GM18526 (cell line): ENCODE results near the gene OR52L1.

Experiments used
- POLR2A ChIP-seq: IDR thresholded peaks from 3 replicates; pipeline ENCODE4 v1.6.1; 2011; ENCODE audit not compliant: insufficient read length; ENCODE audit errors: extremely low read depth

OR52L1 gene

DNA sequence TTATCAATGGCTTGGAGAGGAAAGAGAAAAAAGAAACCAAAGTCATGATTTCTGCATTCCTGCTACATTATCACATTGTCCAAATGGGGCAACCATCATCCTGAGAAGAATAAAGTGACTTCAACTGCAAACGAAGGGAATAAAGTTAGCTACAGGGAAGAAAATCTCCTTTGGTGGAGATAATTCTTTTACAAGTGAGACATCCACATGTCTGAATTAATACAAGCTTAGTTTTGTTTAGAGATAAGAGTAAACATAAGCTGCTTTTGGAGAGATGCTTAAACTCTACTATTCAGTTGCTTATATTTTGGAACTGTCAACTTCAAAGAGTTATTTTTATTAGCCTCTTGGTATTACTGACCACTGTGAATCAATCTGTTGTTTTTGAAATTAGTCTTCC lies at the start of gene OR52L1:
TSS of gene OR52L1 (minus strand) at position 101 of the 400 bp plus-strand sequence. CDS start at position 46, 55 bp downstream.
- no peak for TF ChIP-seq POLR2A

DNA sequence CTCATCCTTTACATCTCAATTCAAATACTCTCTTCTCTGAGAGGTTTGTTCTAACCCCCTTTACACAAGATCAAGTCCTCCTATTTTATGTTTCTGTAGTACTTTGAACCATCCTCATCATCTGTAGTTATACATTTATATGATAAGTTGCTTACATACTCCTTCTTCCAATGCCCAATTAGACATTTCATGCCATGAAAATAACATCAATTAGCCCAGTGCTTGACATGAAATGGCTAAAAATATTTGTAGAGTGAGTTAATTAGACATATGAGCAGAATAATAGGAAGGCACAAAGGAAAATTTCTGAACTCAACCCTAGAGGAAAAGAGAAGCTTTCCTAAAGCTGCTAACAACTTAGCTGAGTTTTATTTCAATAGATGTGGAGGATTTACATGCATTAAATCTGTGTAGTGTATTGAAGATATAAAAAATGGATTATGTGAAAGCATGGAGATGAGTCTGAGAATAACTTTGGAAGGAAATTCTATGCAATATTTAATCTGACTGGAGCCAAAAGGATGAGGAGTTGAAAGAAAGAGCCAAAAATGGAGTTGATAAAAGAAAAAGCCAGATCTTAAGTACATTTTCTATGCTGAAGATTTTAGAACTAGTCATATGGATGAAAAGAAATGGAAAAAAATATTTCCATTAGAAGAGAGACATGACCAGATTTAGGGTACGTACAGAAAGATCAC lies 44.1 kb upstream of the OR52L1 start, which contains the start of gene OR56A1:
TSS of gene OR56A1 (minus strand) at position 51 of the 698 bp plus-strand sequence. CDS start 3,066 bp downstream, outside the sequence.
- no peak for TF ChIP-seq POLR2A

DNA sequence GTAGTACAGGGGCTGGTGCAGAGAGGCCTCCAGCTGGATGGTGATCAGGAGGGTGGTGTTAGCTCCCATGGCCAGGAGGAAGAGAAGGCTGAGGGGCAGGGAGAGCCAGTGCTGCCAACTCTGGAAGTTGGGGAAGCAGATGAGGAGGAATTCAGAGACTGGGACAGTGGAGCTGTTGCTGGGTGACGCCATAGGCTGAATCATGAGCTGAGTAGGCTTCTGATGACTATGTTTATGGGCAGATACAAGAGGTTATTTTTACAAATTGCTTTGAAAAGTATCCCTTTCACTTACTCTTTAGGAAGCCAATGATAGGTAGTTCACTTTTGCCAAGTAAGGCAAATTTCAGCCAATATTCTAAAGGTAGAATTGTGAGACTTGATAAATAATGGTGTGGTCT lies 40.7 kb upstream of the OR52L1 start:
- TF ChIP-seq POLR2A = no peak

DNA sequence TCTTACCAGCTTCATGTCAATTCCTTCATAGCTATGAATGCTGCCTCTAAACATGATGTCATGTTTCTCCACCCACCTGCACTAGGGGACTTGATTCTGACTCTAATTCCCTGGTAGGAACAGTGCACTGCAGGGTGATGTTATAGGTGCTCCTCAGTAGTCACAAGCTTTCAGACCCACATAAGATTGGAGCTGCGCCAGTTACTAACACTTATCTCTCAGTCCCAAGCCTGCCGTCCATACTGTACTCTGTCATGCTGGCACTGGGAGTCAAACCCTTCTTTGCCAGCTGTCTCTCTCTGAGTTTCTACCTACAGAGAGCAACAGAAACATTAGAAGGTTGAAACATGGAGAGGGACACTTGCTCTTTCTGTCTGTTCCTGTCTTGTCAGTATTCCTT lies 38.3 kb upstream of the OR52L1 start:
- TF ChIP-seq POLR2A = no peak

DNA sequence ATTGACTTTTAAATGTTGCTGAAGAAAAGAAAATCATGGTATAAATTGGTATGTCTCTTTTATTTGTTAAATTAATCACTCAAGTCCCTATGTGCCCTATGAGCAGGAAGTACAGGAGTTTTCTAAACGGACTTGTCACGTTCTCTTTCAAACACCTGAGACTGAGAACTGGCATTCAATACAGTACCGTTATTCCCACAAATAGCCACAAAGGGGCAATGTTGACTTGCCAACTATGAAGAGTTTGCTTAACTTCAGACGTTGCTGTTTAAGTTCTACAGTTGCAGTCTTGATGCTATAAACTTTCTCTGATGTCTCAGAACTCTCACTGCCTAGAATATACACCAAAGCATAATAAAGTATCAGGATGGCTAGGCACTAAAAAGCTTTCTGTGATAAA lies 36.2 kb upstream of the OR52L1 start:
- TF ChIP-seq POLR2A = no peak

DNA sequence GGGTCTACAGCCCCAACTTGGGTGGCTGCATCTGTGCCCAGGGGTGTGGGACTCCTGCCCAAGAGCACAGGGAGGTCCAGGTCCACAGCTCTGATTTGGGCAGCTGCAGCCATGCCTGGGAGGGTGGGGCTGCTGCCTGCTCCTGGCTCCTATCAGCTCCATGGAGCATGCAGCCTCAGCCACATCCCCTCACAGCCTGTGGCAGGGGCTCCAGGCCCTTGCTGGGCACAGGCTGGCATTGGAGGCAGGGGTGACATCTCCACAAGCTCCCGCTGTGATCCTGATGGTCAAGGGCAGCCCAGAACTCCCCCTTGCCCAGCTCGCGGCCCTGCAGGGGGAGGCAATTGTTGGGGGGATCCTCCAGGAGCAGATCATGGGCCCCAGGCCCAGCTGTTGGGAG lies 26.3 kb upstream of the OR52L1 start:
- no peak for TF ChIP-seq POLR2A

DNA sequence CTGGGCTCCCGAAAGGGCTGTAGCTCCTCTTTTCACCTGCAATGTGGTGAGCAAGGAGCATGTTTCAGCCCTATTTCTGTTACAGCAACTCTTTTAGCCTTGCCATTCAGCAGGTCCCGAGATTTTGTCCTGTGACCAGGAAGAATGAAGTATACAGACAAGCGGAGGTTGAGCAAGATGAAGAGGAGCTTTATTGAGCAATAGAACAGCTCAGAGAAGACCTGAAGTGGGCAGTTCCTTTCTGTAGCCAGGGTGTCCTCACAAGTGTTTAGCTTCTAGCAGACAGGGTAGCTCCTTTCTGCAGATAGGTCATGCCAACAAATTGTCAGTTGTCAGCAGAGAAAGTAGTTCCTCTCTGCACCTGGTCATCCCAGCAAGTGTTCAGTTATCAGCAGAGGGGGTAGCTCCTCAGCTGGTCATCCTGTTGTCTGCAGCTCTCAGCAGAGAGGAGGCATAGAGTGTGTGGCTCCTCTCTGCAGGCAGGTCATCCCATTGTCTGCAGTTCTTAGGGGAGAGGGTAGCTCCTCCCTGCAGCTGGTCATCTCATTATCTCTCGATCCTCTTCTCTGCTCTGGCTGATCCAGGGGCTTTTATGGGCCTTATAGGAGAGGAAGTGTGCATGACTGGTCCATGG lies 25.4 kb upstream of the OR52L1 start:
- no peak for TF ChIP-seq POLR2A

DNA sequence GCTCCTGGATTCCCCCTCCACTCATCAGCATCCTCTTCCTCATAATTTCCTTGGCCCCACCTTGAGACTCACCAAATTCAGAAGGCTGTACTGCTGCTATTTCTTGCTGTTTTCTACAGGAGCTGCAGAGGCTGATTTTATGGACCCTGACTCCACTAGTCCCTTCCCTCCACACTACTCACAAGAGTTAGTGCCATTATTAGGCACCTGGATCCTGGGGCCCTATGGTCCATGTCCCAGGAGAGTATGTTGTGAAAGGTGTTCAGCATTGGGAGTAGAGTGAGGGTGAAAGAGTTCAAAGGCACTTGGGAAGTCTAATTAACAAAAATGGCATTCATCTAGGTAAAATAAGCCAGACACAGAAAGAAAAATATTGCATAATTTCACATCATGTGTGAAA lies 20.1 kb upstream of the OR52L1 start, which contains the start of gene OR56A4:
TSS of gene OR56A4 (minus strand) at position 101 of the 400 bp plus-strand sequence. CDS start 3,954 bp downstream, outside the sequence.
- TF ChIP-seq POLR2A = no peak

DNA sequence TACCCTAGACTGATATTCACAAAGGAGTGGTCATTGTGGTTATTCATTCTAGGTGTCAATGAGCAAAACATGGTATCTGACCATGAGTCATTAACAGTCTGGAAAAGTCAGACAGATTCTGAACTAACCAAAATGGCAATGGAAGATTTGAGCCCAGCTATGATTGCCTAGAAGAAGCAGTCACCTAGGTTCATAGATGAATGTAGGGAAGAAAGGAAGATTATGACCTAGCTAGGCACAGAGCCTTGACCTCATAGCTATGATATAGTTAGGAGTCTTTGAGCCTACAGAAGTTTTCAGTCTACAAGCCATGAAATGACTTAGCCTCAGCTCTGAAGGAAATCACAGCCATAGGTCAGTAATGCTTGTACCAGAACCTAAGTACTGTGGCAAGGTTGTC lies 19.6 kb upstream of the OR52L1 start:
- TF ChIP-seq POLR2A = no peak

DNA sequence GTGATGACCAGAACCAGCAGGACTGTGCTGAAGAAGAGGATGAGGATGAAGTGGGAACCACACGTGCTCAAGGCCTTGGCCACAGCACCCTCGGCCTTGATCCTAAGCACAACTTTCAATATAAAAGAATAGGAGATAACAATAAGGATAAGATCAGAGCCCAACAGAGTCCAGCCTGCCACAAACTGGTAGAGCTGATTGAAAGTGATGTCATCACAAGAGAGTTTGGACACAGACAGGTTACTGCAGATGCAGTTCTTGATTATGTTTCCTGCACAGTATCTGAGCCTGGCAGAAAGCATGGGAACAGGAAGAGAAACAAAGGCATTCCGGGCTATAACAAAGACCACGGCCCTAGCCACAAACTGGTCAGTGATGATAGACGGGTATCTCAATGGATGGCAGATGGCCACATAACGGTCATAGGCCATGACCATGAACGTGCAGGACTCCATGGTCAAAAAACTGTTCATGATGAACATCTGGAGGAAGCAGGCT lies 15.5 kb upstream of the OR52L1 start:
- no peak for TF ChIP-seq POLR2A

DNA sequence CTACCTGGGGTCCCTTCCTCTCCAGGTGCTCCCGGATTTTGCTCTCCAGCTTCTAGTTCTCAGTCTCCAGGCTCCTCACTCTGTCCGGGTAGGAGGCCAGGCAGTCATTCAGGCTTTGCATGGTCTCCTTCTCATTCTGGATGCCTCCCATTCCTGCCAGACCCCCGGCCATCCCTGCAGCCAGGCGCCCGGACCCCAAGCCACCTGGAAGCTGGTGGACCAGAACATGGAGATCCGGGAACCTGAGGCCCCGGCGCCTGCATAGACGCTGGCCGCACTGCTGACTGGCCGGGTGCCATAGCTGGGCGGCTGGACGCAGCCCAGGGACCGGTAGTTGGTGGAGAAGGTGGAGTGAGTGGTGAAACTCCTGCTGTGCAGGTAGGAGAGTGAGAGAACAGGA lies 8.0 kb upstream of the OR52L1 start:
- no peak for TF ChIP-seq POLR2A

DNA sequence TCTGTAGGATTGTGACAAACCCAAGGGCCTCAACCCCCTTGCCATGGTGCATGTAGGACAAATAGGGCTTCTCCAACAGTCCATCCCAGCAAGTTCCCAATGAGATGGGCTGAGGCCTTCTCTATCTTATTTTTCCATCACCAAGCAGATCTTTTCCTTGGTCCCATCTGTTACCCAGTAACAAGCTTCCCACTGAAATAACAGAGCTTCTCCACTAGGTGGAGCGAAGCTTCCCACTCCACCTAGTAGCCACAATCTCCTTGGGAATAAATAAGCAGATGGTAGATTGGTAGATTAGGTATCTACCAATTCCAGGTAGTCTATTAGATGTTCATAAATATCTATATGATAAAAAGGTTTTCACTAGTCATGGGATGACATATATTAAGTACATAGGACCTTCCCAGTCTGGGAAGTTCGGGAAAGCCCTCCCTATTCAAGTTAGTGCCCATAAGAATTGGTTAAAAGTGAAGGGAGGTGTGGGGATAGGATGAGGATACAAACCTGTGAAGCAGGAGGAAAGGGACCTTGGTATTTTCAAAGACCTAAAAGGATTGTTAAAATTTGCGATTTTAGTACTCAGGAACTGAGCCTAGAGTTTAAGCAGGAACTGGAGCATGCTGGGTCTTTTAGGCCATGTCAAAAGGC lies 5.9 kb upstream of the OR52L1 start:
- TF ChIP-seq POLR2A = no peak

DNA sequence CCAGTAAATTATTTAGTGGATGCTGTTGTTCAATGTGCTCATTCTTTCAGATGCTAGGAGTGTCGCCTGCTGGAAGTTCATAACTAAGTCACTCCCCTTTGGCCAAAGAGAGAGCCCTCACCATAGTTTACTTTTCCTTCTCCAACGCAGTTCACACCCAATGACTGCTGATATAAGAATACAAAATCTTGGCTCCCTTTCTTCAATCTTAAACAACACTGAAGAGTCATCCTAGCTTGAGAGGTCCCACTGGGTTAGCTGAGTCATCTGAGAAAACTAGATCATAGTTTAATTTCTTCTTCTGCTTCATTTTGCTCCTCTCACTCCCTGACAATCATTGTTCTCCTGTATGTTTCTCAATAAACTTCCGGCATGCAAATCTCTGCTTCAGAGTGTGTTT lies 5.4 kb upstream of the OR52L1 start:
- TF ChIP-seq POLR2A = no peak

DNA sequence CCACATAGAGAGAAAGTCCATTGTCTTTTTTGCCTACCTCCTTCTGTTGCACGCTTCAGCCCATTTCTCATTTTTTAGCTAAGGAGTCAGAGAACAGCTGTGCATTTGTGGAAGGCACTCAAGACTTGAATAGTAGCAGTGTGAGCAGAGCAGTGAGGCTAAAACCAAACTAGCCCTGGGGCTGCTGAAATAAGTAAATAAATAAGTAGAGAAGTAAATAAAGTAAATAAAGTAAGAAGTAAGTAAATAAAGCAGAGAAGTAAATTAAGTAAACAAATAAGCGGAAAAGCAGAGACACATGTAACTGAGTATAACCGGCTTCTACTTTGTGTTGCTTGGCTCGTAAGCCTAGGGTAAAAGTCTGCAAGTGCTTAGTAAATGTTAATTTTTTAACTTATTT lies 2.4 kb upstream of the OR52L1 start:
- TF ChIP-seq POLR2A = no peak

DNA sequence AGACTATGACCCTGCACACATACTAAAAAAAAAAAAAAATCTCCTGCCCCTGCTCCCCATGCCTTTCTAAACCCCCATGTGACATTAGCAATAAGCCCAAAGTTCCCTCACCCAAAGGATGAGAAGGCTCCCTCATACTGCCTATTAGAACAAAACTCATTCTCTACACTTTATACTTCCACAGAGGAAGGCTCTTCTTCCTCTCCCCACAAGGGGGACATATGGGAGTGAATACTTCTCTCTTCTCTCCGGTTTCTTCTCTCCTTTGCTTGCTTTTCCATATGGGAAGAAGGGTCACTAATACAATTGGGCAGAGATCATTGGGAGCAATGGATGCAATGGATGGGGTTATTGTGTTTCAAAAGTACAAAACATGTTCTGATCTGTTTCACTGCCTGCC lies 3.3 kb downstream of the OR52L1 start:
- no peak for TF ChIP-seq POLR2A

DNA sequence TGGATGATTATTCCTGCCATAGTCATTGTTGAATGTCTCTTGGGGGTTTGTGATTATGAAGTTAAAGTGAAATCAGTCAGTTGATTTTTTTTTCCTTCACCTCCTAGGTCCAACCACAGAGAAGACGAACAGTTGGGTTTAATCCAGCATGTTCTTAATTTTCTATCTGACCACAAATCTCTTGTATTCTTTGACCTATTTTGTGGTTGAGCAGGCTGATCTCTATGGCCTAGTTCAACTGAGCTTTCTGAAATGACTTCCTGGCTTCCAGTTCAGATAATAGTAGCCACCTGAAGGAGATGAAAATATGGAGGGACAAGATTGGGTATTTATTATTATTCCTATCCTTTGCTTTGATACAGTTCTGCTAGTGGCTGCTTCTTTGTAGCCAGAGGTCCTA lies 13.3 kb downstream of the OR52L1 start:
- no peak for TF ChIP-seq POLR2A
